GM23248 (cell line): ENCODE results near the gene BFAR. TPM values are rescaled to one million over a fixed set of nuclear protein-coding genes. Genes with fewer than 3 reads are reported as not detected.

Experiments used
- DNase-seq: peaks from one replicate; pipeline ENCODE4 v3.0.0-alpha.2; 2015
- H2AFZ ChIP-seq: fragments of 200-600 bp; sonication (generic); 2 replicates; pipeline ENCODE4 v1.6.1; 2016; ENCODE audit warnings: antibody characterized with exemption
- H3F3A ChIP-seq: fragments of 200-600 bp; sonication (generic); 2 replicates; pipeline ENCODE4 v1.6.1; 2016; ENCODE audit warnings: mild to moderate bottlenecking, antibody characterized with exemption, mixed run types; ENCODE audit not compliant: insufficient read depth
- H3K27ac ChIP-seq: fragments of 200-600 bp; sonication (generic); 2 replicates; pipeline ENCODE4 v1.5.1; 2016; ENCODE audit warnings: mild to moderate bottlenecking
- H3K27me3 ChIP-seq: fragments of 200-600 bp; sonication (generic); replicated peaks from 2 replicates; pipeline ENCODE4 v1.6.1; 2016; ENCODE audit warnings: mild to moderate bottlenecking; ENCODE audit not compliant: insufficient read depth
- H3K36me3 ChIP-seq: fragments of 200-600 bp; sonication (generic); 2 replicates; pipeline ENCODE4 v1.6.1; 2016; ENCODE audit warnings: low read depth, mild to moderate bottlenecking
- H3K4me1 ChIP-seq: fragments of 200-600 bp; sonication (generic); 2 replicates; pipeline ENCODE4 v1.6.1; 2016; ENCODE audit warnings: mild to moderate bottlenecking; ENCODE audit not compliant: insufficient read depth
- H3K4me2 ChIP-seq: fragments of 200-600 bp; sonication (generic); one replicate; pipeline ENCODE4 v1.6.1; 2016; ENCODE audit warnings: mild to moderate bottlenecking; ENCODE audit not compliant: unreplicated experiment
- H3K4me3 ChIP-seq: fragments of 200-600 bp; sonication (generic); 2 replicates; pipeline ENCODE4 v1.5.1; 2016; ENCODE audit warnings: mild to moderate bottlenecking
- H3K79me2 ChIP-seq: fragments of 200-600 bp; sonication (generic); 2 replicates; pipeline ENCODE4 v1.6.1; 2016; ENCODE audit warnings: mild to moderate bottlenecking; ENCODE audit not compliant: insufficient read depth
- H3K9ac ChIP-seq: fragments of 200-600 bp; sonication (generic); 2 replicates; pipeline ENCODE4 v1.6.1; 2016; ENCODE audit warnings: mild to moderate bottlenecking
- H3K9me2 ChIP-seq: fragments of 200-600 bp; sonication (generic); 2 replicates; pipeline ENCODE4 v1.6.1; 2016; ENCODE audit warnings: mixed run types, mild to moderate bottlenecking, moderate library complexity; ENCODE audit not compliant: insufficient read depth
- H3K9me3 ChIP-seq: fragments of 200-600 bp; sonication (generic); one replicate; pipeline ENCODE4 v1.6.1; 2017; ENCODE audit warnings: low read depth
- H4K20me1 ChIP-seq: fragments of 200-600 bp; sonication (generic); 2 replicates; pipeline ENCODE4 v1.6.0; 2016; ENCODE audit not compliant: insufficient read depth
- EZH2 ChIP-seq: fragments of 200-600 bp; sonication (generic); IDR thresholded peaks from 2 replicates; pipeline ENCODE4 v1.6.1; 2018; ENCODE audit warnings: antibody characterized with exemption, mild to moderate bottlenecking; ENCODE audit not compliant: insufficient read depth, poor library complexity, severe bottlenecking
- EZH2phosphoT487 ChIP-seq: fragments of 200-600 bp; sonication (generic); IDR thresholded peaks from 2 replicates; pipeline ENCODE4 v1.6.1; 2018; ENCODE audit warnings: antibody characterized with exemption, moderate library complexity, mild to moderate bottlenecking, low read depth; ENCODE audit not compliant: insufficient read depth
- whole genome bisulfite sequencing, 2 experiments: methylation state at CpG; one replicate each; pipeline ENCODE4 v1.1.6; 2015 to 2017; ENCODE audit warnings: low lambda C conversion rate in 2 of 2, low coverage in 1 of 2; ENCODE audit errors: missing lambda C conversion rate in 2 of 2; 5-methylcytosine and 5-hydroxymethylcytosine counted together
- in situ Hi-C: fragments of 300-500 bp; cut with MboI; formaldehyde crosslinking; loops from 2 replicates; pipeline ENCODE4 v1.15.0; 2020
- polyA plus RNA-seq: library from polyadenylated mRNA; unstranded; fragments of >200 nt; fragmentation: Nextera tagmentation; extraction: Ambion mirVana; gene quantifications from 2 replicates; pipeline ENCODE4 v1.2.1, GENCODE V29; 2016
- total RNA-seq: library from RNA; depleted of rRNA; stranded (reverse); fragments of >200 nt; shearing (Covaris generic); gene quantifications from 2 replicates; pipeline ENCODE4 v1.2.3, GENCODE V29; 2014

BFAR gene
- total and polyA plus RNA-seq, 2 experiments from 2014 or later: 43.3 to 122 TPM

DNA sequence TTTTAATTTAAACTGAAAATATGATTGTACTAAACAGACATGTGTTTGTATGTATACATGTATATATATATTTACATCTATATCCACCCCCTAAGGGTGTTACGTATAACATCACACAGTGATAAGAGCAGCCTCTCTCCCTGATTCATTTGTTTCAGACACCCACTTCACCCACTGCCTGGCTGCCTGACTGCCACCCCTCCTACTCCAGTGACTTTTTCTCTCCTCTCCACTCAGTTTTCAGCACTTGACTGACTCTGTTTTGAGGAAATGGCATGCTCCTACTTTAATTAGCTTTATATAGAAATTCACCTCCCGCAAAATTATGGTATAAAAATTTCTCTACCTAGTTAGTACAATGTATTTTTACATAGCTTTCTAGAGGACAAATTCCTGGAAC lies 20.0 kb downstream of the BFAR start:
- WGBS, 2 experiments: 70 to 77% methylated on average over 2 of the region's 2 CpGs
- Histone ChIP-seq H3F3A (no peaks in the 10 kb centered on the region), H3K79me2 (peaks cover 29% of the 10 kb centered on the region), H3K9me3 (no peaks in the 10 kb centered on the region), H3K27me3 (no peaks in the 10 kb centered on the region), H3K9ac (no peak overlapping the region), H3K4me1 (no peaks in the 10 kb centered on the region), H3K36me3 (peaks cover 54% of the 10 kb centered on the region), H3K27ac (no peak overlapping the region), H3K9me2 (no peaks in the 10 kb centered on the region), H3K4me2 (no peak overlapping the region), H2AFZ (no peak overlapping the region), H3K4me3 (no peak overlapping the region), H4K20me1 (no peaks in the 10 kb centered on the region; the same call in 1 of the 2 replicates)
- in situ Hi-C loops: no loop called here
- no peak for DNase-seq
- no peak for TF ChIP-seq EZH2
- TF ChIP-seq EZH2phosphoT487: no peak

DNA sequence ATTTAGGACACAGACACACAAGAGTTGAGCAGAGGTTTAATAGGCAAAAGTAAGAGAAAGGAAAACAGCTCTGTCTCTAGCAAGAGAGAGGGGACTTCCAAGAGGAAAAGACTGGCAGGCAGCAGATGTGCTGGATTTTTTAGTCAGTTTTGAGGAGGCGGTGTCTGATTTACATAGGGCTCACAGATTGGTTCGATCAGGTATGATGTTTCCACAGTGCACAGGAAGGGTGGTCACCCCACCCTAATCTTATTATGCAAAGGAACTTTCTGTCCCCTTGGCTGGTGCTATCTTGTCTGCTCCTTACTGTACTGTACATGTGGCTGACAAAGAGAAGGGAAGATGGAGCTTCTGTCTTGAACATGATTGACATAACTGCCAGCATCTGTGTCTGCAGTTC lies 25.3 kb downstream of the BFAR start:
- no peaks in the 10 kb centered on the region for H4K20me1 ChIP-seq
- in situ Hi-C loops: no loop called here
- 0 out of 2 replicates have a peak, but pooled peaks cover 7% of the 10 kb centered on the region for H3K79me2 ChIP-seq
- no peak overlapping the region for H3K27ac ChIP-seq
- H3K36me3 ChIP-seq: peaks cover 31% of the 10 kb centered on the region
- DNase-seq: no peak
- H2AFZ ChIP-seq: no peak overlapping the region
- H3F3A ChIP-seq: no peaks in the 10 kb centered on the region
- H3K4me3 ChIP-seq: no peak overlapping the region
- no peaks in the 10 kb centered on the region for H3K27me3 ChIP-seq
- WGBS, 2 experiments: 93 to 100% methylated on average over 2 of the region's 2 CpGs
- H3K9ac ChIP-seq: no peak overlapping the region
- H3K9me3 ChIP-seq: no peaks in the 10 kb centered on the region
- no peaks in the 10 kb centered on the region for H3K9me2 ChIP-seq
- TF ChIP-seq EZH2 (no peak), EZH2phosphoT487 (no peak)
- no peak overlapping the region for H3K4me2 ChIP-seq
- H3K4me1 ChIP-seq: no peaks in the 10 kb centered on the region

DNA sequence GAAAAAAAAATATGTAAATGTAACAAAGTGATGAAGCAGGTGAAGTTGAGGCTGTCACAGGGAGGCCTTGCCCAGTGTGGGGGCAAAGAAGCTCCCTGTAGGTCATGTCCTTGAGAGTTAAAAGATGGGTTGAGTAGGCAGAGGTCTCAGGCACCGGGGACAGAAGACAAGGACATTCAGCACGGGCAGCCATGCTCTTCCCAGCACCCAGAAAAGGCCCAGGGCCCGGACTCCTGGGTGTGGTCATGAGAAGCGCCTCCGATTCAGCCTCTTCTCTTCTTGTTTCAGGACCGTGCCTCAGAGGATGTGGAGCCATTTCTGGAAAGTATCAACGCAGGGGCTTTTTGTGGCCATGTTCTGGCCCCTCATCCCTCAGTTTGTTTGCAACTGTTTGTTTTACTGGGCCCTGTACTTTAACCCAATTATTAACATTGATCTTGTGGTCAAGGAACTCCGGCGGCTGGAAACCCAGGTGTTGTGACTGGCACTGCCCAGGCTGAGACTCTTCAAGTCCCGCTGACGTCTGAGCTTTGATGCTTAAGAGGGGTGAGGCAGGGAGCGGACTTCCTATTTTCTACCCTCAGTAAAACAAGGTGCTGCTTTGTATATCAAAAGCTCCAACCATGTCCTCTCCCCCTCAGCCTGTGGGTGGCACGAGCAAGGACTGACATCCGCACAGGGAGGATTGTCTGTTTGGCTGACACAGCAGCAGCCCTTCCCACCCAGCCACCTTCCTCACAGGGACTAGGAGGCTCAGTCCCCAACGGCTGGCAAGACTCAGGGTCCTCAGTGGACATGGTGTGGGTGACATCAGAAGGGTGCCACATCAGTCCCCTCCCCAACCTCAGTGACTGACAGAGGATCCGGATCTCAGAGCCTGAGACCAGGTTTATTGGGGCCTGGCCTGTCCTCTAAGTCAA lies 34.9 kb downstream of the BFAR start:
- in situ Hi-C loops: no loop called here
- WGBS, 2 experiments: 92 to 96% methylated on average over 16 of the region's 16 CpGs
- H4K20me1 ChIP-seq: no peaks in the 10 kb centered on the region
- TF ChIP-seq EZH2phosphoT487 (no peak), EZH2 (no peak)
- H3K27me3 ChIP-seq: no peaks in the 10 kb centered on the region
- H3K36me3 ChIP-seq: peaks cover 37% of the 10 kb centered on the region
- DNase-seq: no peak
- no peak overlapping the region for H3K4me2 ChIP-seq
- H3K9me2 ChIP-seq: no peaks in the 10 kb centered on the region
- no peaks in the 10 kb centered on the region for H3K79me2 ChIP-seq
- H3K9ac ChIP-seq: no peak overlapping the region
- no peak overlapping the region for H2AFZ ChIP-seq
- 0 out of 2 replicates have a peak, but pooled peaks cover 5% of the 10 kb centered on the region for H3F3A ChIP-seq
- H3K27ac ChIP-seq: no peak overlapping the region
- no peaks in the 10 kb centered on the region for H3K4me1 ChIP-seq
- no peaks in the 10 kb centered on the region for H3K9me3 ChIP-seq
- H3K4me3 ChIP-seq: no peak overlapping the region

DNA sequence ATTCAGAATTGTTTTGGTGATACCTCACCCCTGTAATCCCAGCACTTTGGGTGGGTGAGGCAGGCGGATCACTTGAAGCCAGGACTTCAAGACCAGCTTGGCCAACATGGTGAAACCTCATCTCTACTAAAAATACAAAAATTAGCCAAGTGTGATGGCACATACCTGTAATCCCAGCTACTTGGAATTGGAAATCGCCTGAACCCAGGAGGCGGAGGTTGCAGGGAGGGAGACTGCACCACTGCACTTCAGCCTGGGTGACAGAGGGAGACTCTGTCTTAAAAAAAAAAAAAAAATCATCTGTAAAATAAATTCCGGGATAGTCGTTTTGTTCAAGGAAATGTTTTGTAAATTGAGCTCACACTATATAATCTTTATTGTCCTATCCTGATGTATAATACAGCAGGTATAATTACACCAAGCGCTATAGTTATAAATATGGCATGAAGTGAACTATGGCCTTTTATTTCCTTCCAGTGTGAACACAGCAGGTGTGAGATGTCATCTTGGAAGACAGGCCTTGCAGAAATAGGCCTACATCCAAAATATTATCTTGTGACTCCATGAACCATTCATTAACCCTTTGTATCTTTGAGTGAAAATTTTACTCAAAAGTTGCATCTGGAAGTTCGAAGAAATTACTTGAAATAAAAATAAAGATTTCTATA lies 35.9 kb downstream of the BFAR start:
- Histone ChIP-seq H3F3A (0 out of 2 replicates have a peak, but pooled peaks cover 5% of the 10 kb centered on the region), H3K9ac (no peak overlapping the region), H4K20me1 (no peaks in the 10 kb centered on the region), H3K9me2 (no peaks in the 10 kb centered on the region), H3K27me3 (no peaks in the 10 kb centered on the region), H3K4me3 (no peak overlapping the region), H3K27ac (no peak overlapping the region), H3K4me2 (no peak overlapping the region), H2AFZ (no peak overlapping the region), H3K36me3 (peaks cover 29% of the 10 kb centered on the region), H3K9me3 (no peaks in the 10 kb centered on the region), H3K79me2 (no peaks in the 10 kb centered on the region), H3K4me1 (no peaks in the 10 kb centered on the region)
- TF ChIP-seq EZH2phosphoT487: no peak
- no peak for TF ChIP-seq EZH2
- in situ Hi-C loops: no loop called here
- WGBS, 2 experiments: 86 to 93% methylated on average over 7 of the region's 7 CpGs
- no peak for DNase-seq
